Measurements from ENCODE around the gene PAX8.

- no peak for TF ChIP-seq EZH2 (IDR thresholded peaks at IDR 0.05; ENCODE audit: low read length, unreplicated experiment)
- TF ChIP-seq CTCF (conservative IDR thresholded peaks at IDR 0.05; ENCODE audit: low read depth, low read length), result no peak
- TF ChIP-seq EZH2phosphoT487 (IDR thresholded peaks at IDR 0.05; ENCODE audit: borderline replicate concordance, low read length), result no peak
These were observed 12.5 kb upstream of the PAX8 start for GRCh38 chr2:113291191-113291590.
